Measurements from ENCODE around the gene PRKCSH. TPM values are rescaled to one million over a fixed set of nuclear protein-coding genes. Genes with fewer than 3 reads are reported as not detected.

The PRKCSH gene
- total and polyA plus RNA-seq, 3 donors from 2014 or later = 214 to 266 (median 256) TPM

GRCh38 chr19:11479090-11479897 lies 43.9 kb downstream of the PRKCSH start:
- Histone ChIP-seq H3K27me3 (no peaks in the 10 kb centered on the region), H3K27ac (no peak overlapping the region), H3K4me3 (peak overlapping the region; percentile 31 to 43), H3K4me1 (peaks cover 16% of the 10 kb centered on the region), H3K36me3 (ENCODE audit: low read depth, missing control alignments) (no peaks in the 10 kb centered on the region), H3K9me3 (no peaks in the 10 kb centered on the region)
- TF ChIP-seq POLR2A (IDR thresholded peaks at IDR 0.05) = no peak
- peak; percentile 73 for DNase-seq
- WGBS, 2 donors = 20 to 27% methylated on average over 24 to 34 of the region's 62 CpGs
- intact Hi-C loops (cut with DNase I; ENCODE audit: low total_unique reads) = no loop called here

GRCh38 chr19:11479898-11480714 lies 44.7 kb downstream of the PRKCSH start:
- intact Hi-C loops (cut with DNase I; ENCODE audit: low total_unique reads) = no loop called here
- no peaks in the 10 kb centered on the region for H3K27me3 ChIP-seq
- no peaks in the 10 kb centered on the region for H3K9me3 ChIP-seq
- 3% methylated on average over 73 of the region's 86 CpGs; no CpG with 5 or more reads in 1 of the 2 donors for WGBS, 2 donors
- no peak for DNase-seq
- H3K27ac ChIP-seq = no peak overlapping the region
- H3K4me1 ChIP-seq = peaks cover 16% of the 10 kb centered on the region
- TF ChIP-seq POLR2A (IDR thresholded peaks at IDR 0.05) (no peak), CTCF (IDR thresholded peaks at IDR 0.05) (no peak)
- no peaks in the 10 kb centered on the region for H3K36me3 ChIP-seq (ENCODE audit: low read depth, missing control alignments)
- peak overlapping the region; percentile 31 to 43 for H3K4me3 ChIP-seq

GRCh38 chr19:11480715-11481533 lies 45.5 kb downstream of the PRKCSH start, which contains the start of gene ELAVL3:
Gene ELAVL3, minus strand, starts transcription at chr19:11481046. Its CDS starts 438 bp downstream, at chr19:11480608.
- TF ChIP-seq CTCF (IDR thresholded peaks at IDR 0.05) (no peak), POLR2A (IDR thresholded peaks at IDR 0.05) (no peak)
- intact Hi-C loops (cut with DNase I; ENCODE audit: low total_unique reads) = no loop called here
- DNase-seq = no peak
- no peaks in the 10 kb centered on the region for H3K9me3 ChIP-seq
- 7 to 12% methylated on average over 5 to 41 of the region's 77 CpGs for WGBS, 2 donors
- H3K4me1 ChIP-seq = peaks cover 16% of the 10 kb centered on the region
- H3K27me3 ChIP-seq = no peaks in the 10 kb centered on the region
- H3K4me3 ChIP-seq = peak within 1 kb of the TSS; percentile 31 to 54
- H3K36me3 ChIP-seq (ENCODE audit: low read depth, missing control alignments) = no peaks in the 10 kb centered on the region
- H3K27ac ChIP-seq = no peak within 1 kb of the TSS

GRCh38 chr19:11481534-11482383 lies 46.3 kb downstream of the PRKCSH start:
- no peaks in the 10 kb centered on the region for H3K36me3 ChIP-seq (ENCODE audit: low read depth, missing control alignments)
- intact Hi-C loops (cut with DNase I; ENCODE audit: low total_unique reads) = no loop called here
- no peak overlapping the region for H3K27ac ChIP-seq
- H3K9me3 ChIP-seq = no peaks in the 10 kb centered on the region
- TF ChIP-seq CTCF (IDR thresholded peaks at IDR 0.05) (no peak), POLR2A (IDR thresholded peaks at IDR 0.05) (no peak)
- peaks cover 16% of the 10 kb centered on the region for H3K4me1 ChIP-seq
- 4 to 11% methylated on average over 8 to 35 of the region's 50 CpGs for WGBS, 2 donors
- peak; percentile 81 for DNase-seq
- H3K4me3 ChIP-seq = peak overlapping the region; percentile 18 to 54
- no peaks in the 10 kb centered on the region for H3K27me3 ChIP-seq
